Spinal cord (tissue), 10 donors: Measurements from ENCODE around the gene HEYL. TPM values are rescaled to one million over a fixed set of nuclear protein-coding genes. Genes with fewer than 3 reads are reported as not detected.
"Not testable (repeated sequence)": the region's sequence is repeated elsewhere in the genome, so short reads cannot be mapped to it uniquely, and the experiment has no call there.

Source experiments
- DNase-seq, 6 donors: peaks; one replicate each; pipeline versions ENCODE4 v3.0.0 to v3.0.0-alpha.2; 2013 to 2015; ENCODE audit warnings: low spot score in 6 of 6, low read depth in 4 of 6
- H3K27ac ChIP-seq: one replicate; pipeline ENCODE4 v1.5.1; 2013; ENCODE audit warnings: low read depth, low read length, control low read depth
- H3K27me3 ChIP-seq: one replicate; pipeline ENCODE4 v1.6.1; 2013; ENCODE audit warnings: low read length; ENCODE audit not compliant: control insufficient read depth, insufficient read depth
- H3K36me3 ChIP-seq: one replicate; pipeline ENCODE4 v1.6.1; 2013; ENCODE audit warnings: low read length; ENCODE audit not compliant: control insufficient read depth, insufficient read depth
- H3K4me1 ChIP-seq: one replicate; pipeline ENCODE4 v1.6.1; 2013; ENCODE audit warnings: low read length; ENCODE audit not compliant: control insufficient read depth, insufficient read depth
- H3K4me3 ChIP-seq: one replicate; pipeline ENCODE4 v1.5.1; 2013; ENCODE audit warnings: low read depth, low read length, control low read depth
- H3K9me3 ChIP-seq: one replicate; pipeline ENCODE4 v1.6.1; 2013; ENCODE audit warnings: low read length; ENCODE audit not compliant: control insufficient read depth, insufficient read depth
- WGBS: methylation state at CpG from one replicate; pipeline ENCODE4 v1.1.5; 2013; ENCODE audit warnings: missing lambda C conversion rate; ENCODE audit not compliant: insufficient coverage; 5-methylcytosine and 5-hydroxymethylcytosine counted together
- polyA plus RNA-seq, 2 donors: library from polyadenylated mRNA; unstranded; fragments of 120-200 nt; gene quantifications; one replicate each; pipeline ENCODE4 v1.2.1, GENCODE V29; 2013; ENCODE audit not compliant: insufficient read length in 2 of 2
- total RNA-seq, 2 donors: library from RNA; depleted of rRNA in 1 of 2; stranded (reverse); fragments of 120-200 nt in 1 of 2; fragments of >200 nt in 1 of 2; gene quantifications; one replicate each; pipeline versions ENCODE4 v1.2.3 to v1.2.4, GENCODE V29; 2013 to 2014
- donor health status: healthy.

The HEYL gene
- total and polyA plus RNA-seq, 4 donors, result 3.2 to 10.2 (median 8.1) TPM

GRCh38 chr1:39622427-39622826 lies 17.0 kb downstream of the HEYL start:
- Histone ChIP-seq H3K4me3 (no peak overlapping the region), H3K36me3 (peaks cover 7% of the 10 kb centered on the region), H3K9me3 (no peaks in the 10 kb centered on the region), H3K4me1 (peaks cover 37% of the 10 kb centered on the region), H3K27ac (no peak overlapping the region), H3K27me3 (no peaks in the 10 kb centered on the region)
- no CpG with 5 or more reads among the region's 3 CpGs for WGBS
- DNase-seq, result no peak

DNA sequence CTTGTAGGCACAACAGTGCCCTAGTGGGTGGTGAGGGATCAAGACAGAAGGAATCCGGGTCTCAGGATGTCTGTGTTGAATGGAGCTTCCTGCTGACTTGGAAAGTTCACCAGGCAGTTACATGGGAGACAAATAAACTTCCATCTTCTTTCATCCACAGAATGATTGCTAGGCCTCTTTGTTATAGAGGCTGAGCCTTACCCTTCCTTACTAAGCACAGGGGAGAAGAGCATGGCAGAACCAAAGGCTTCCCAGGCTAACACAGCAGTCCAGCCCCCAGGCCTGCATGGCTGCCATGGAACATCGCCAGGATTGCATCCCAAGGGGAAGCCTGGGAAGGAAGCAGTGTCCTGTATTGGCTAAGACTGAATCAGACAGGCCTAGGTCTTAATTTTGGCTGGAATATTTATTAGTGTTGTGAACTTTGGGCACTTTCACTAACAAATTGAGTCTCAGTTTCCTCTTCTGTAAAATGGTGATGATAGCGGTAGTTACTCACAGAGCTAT lies 18.7 kb downstream of the HEYL start:
- DNase-seq, result no peak
- no peak overlapping the region for H3K27ac ChIP-seq
- H3K27me3 ChIP-seq, result no peaks in the 10 kb centered on the region
- 100% methylated on average over 1 of the region's 3 CpGs for WGBS
- no peaks in the 10 kb centered on the region for H3K9me3 ChIP-seq
- peaks cover 22% of the 10 kb centered on the region for H3K4me1 ChIP-seq
- no peak overlapping the region for H3K4me3 ChIP-seq
- no peaks in the 10 kb centered on the region for H3K36me3 ChIP-seq

DNA sequence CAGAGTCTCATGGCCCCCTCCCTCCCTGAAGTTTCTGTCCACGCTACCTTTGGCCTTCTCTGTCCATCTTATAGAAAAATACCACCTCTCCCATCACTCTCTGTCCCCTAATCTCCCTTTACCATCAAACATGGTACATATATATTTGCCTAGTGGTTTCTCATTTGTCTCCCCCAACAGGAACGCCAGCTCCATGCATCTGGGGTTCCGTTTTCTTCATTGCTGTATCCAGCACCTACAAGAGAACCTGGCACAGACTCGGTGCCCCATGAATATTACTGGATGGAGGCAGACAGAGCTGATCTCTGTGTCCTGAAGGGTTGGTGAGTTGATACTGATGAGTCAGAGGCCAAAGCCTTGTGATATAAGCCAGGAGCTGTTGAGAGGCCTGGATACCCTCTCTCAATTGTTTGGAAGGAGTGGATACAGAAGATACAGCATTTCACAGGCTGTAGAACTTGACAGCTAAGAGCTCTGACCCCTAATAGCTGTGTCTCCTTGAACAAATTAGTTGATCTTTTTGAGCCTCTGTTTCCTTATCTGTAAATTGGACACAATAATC lies 21.9 kb downstream of the HEYL start:
- WGBS, result 88% methylated on average over 4 of the region's 4 CpGs
- no peaks in the 10 kb centered on the region for H3K27me3 ChIP-seq
- no peak for DNase-seq
- no peak overlapping the region for H3K4me3 ChIP-seq
- no peaks in the 10 kb centered on the region for H3K36me3 ChIP-seq
- H3K27ac ChIP-seq, result no peak overlapping the region
- H3K9me3 ChIP-seq, result no peaks in the 10 kb centered on the region
- H3K4me1 ChIP-seq, result peaks cover under 1% of the 10 kb centered on the region

DNA sequence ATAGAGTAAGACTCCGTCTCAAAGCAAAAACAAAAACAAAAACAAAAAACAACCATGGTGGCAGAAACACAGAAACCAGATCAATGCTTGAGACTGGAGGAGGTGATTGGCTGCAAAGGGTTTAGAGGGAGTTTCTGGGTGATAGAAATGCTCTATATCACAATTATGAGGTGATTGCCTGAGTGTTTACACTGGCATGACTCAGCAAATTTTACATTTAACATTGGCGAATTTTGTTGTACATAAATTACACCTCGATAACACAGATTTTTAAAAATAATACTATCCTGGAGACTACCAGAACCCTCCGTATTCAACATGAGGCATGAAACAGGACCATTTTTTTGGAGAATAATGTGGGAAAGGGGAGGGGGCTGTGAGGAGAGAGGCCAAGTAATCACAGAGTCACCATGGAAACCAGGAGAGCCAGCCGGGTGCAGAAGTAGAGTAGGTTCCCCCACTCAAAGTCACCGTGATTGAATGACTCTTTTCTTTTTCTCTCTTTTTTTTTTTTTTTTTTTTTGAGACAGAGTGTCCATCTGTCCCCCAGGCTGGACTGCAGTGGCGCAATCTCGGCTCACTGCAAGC lies 24.3 kb downstream of the HEYL start:
- DNase-seq, result peak in 1 of 6 donors; percentile 27
- Histone ChIP-seq H3K27ac (no peak overlapping the region), H3K36me3 (peaks cover under 1% of the 10 kb centered on the region), H3K4me1 (peaks cover 2% of the 10 kb centered on the region), H3K27me3 (peaks cover 1% of the 10 kb centered on the region), H3K9me3 (no peaks in the 10 kb centered on the region), H3K4me3 (no peak overlapping the region)
- 67% methylated on average over 2 of the region's 8 CpGs for WGBS

GRCh38 chr1:39614488-39614887 lies 25.0 kb downstream of the HEYL start:
- no peak for DNase-seq
- Histone ChIP-seq H3K36me3 (peaks cover 3% of the 10 kb centered on the region), H3K4me3 (no peak overlapping the region), H3K9me3 (no peaks in the 10 kb centered on the region), H3K27me3 (peaks cover 7% of the 10 kb centered on the region), H3K4me1 (peaks cover 9% of the 10 kb centered on the region), H3K27ac (no peak overlapping the region)
- 100% methylated on average over 1 of the region's 6 CpGs for WGBS

DNA sequence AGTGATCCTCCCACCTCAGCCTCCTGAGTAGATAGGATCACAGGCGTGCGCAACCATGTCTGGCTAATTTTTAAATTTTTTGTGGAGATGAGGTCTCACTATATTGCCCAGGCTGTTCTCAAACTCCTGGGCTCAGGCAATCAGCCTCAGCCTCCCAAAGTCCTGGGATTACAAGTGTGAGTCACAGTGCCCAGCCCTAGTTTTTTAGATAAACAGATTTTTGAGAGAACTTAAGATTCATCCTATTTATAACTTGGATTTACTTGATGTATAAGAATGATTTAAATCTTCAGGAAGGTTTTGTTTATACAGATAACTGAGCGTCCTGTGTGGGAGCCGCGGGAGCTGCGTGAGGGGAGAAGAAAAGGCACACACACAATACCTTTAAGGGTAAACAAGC lies 26.2 kb downstream of the HEYL start:
- no CpG with 5 or more reads among the region's 6 CpGs for WGBS
- no peaks in the 10 kb centered on the region for H3K9me3 ChIP-seq
- no peak overlapping the region for H3K4me3 ChIP-seq
- peaks cover 12% of the 10 kb centered on the region for H3K27me3 ChIP-seq
- no peak for DNase-seq
- H3K4me1 ChIP-seq, result peaks cover 10% of the 10 kb centered on the region
- no peak overlapping the region for H3K27ac ChIP-seq
- H3K36me3 ChIP-seq, result peaks cover 3% of the 10 kb centered on the region

DNA sequence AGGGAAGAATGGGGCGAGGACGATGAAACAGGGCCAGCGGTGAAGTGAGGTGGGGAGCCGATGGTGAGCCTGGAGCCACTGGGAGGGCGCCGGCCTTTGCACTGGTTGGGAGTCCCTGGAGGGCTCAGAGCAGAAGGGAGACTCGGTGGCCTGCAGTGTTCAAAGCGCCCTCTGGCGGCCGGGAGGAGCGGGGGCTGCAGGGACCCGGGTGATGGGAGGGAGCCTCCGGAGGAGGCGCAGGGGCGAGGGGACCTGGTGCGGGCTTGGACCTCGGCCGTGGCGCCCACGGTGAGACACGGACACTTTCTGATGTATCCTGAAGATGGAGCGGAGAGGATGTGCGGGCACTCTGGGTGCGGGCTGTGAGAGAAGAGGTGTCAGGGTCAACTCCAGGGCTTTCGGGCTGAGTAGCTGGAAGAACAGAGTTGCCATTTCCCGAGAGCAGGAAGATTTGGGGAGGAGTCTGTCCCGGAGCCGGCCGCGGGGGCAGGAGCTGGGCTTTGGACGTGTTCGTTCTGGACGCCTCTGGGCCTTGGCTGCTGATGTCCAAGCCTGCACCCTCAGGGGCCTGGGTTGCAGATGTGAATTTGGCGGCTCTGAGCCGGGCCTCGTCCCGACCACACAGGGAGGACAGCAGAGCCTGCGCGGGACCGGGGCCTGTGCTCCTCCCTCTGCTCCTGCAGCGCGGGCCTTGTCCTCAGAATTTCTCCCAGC lies 29.7 kb downstream of the HEYL start:
- Histone ChIP-seq H3K4me3 (no peak overlapping the region), H3K9me3 (no peaks in the 10 kb centered on the region), H3K36me3 (peaks cover 3% of the 10 kb centered on the region), H3K27me3 (peaks cover 12% of the 10 kb centered on the region), H3K4me1 (peaks cover 10% of the 10 kb centered on the region), H3K27ac (no peak overlapping the region)
- DNase-seq, result peak in 2 of 6 donors; percentile 34 to 36
- WGBS, result 21% methylated on average over 42 of the region's 42 CpGs

DNA sequence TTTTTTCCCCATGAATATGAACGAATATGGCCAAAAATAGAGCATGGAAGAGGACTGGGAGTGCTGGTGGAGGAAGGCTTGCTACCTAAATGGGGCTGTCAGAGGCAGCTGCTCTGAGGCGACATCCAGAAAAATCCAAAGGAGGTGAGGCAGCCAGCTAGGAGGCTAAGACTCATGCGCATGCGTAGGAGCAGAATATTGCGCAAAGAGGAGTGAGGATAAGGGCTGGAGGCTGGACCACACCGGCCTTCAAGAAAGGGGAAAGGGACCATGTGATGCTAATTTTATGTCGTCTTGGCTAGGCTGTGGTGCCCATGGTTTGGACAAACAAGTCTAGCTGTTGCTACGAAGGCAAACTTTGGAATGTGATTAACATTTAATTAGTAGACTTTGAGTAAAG lies 30.5 kb downstream of the HEYL start:
- Histone ChIP-seq H3K27ac (no peak overlapping the region), H3K9me3 (no peaks in the 10 kb centered on the region), H3K36me3 (peaks cover 3% of the 10 kb centered on the region), H3K4me3 (no peak overlapping the region), H3K4me1 (peaks cover 10% of the 10 kb centered on the region), H3K27me3 (peaks cover 12% of the 10 kb centered on the region)
- WGBS, result 88% methylated on average over 7 of the region's 8 CpGs
- no peak for DNase-seq

- not testable (repeated sequence) for H3K27me3 ChIP-seq, DNase-seq, H3K4me1 ChIP-seq, H3K4me3 ChIP-seq, H3K27ac ChIP-seq, H3K36me3 ChIP-seq, H3K9me3 ChIP-seq
- no CpG with 5 or more reads among the region's 3 CpGs for WGBS
These were observed 35.8 kb downstream of the HEYL start for GRCh38 chr1:39603677-39604076.
